GM18870 (cell line): ENCODE results near the gene NAA60.
"Not testable (repeated sequence)": the region's sequence is repeated elsewhere in the genome, so short reads cannot be mapped to it uniquely, and the experiment has no call there.

Source experiments
- ATAC-seq: cut with Tn5 transposase; IDR thresholded peaks from one replicate; pipeline ENCODE4 v1.9.1; 2021; ENCODE audit warnings: moderate library complexity; ENCODE audit not compliant: unreplicated experiment

NAA60 gene

DNA sequence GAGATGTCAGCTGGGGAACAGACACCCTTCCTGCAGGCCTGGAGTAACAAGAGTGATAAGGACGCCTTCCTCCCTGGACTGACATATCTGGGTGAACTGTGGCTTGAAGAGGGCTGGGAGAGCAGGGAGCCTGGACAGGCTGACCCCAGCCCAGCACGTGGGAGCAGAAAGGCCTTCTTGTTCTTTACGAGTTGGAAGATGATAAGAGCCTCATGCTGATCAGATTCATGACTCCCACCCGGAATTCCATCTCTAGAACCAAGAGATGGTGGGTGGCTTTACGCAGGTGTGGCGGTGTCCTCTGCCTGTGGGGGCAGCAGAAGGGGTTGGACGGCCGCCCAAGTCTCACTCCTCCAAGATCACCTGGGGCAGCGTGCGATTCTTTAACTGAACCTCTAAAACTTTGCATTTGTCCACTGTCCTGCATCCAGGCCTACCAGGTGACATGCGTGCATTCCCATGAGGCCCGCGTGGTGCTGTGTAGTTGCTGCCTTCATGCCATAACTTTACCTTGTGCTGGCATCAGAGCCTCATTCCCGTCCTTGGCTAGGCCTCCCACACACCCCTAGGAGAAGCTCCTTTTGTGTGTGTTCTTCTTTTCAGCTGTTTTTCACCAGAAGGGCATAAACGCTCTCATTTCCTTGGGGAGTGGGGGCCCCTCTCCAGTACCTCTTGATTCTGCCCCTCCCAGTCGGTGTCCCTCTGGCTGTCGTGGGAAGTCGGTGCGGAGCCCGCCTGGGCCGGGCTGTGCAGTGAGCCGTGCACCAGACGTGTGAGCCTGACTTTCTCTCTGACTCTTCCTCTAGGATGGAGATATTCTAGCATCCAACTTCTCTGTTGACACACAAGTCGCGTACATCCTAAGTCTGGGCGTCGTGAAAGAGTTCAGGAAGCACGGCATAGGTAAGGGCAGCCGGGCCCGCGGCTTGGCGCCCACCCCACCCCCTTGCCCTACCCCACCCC is 38.5 kb downstream of the NAA60 start:
- no peak for ATAC-seq

DNA sequence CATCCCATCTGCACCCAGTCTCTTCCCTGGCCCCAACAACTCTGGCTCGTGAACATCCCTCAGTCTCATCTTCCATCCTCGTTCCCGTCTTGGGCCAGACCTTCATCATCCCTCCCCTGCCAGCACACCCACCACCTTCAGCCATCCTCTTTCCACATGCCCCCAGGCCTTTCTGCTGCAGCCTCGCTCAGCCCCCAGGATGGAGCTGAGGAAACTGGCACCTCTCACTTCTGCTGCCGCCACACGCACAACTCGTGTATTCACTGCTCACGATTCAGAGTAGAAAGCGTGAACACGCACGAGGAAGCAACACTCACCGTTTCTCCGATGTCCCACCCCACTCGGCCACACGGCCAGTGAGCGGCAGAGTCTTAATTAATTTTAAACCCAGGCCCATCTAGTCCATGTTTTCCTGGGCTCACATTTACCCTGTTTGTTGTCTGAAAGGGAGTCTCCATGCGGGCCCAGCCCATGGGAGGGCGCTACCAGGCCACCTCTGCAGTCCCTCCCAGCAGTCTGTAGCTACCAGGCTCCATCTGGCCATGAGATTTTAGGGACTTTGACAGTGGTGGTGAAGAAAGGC is 39.3 kb downstream of the NAA60 start:
- ATAC-seq = no peak

DNA sequence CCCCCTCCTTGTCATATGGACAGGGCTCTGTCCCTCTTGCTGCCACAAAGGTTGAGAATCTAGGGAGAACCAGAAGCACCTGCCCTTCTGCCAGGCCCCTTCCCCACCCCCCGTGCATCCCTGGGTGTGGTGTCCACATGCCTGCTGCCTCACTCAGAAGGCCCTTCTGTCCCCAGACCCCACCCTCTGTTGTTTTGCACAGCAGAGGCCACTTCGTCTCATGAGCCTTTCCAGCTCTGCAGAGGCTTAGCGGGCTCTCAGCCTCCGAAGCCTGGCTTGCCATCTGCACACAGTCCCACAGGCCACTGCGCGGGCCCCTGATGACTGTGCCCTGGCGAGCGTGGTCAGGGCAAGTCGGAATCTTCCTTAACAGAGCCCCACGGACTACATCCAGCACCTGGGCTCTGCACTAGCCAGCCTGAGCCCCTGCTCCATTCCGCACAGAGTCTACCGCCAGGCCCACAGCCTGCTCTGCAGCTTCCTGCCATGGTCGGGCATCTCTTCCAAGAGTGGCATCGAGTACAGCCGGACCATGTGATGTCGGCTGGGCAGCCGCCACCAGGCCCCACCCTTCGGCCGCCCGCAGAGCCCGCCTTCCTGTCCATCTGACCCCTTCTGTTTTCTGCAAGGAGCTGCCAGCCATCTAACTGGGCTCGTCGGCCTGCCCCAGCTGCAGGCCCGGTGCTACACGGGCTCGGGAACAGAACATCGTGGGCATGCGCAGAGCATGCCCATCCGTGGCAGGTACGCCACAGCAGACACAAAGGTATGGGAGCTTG is 41.0 kb downstream of the NAA60 start:
- ATAC-seq = no peak

DNA sequence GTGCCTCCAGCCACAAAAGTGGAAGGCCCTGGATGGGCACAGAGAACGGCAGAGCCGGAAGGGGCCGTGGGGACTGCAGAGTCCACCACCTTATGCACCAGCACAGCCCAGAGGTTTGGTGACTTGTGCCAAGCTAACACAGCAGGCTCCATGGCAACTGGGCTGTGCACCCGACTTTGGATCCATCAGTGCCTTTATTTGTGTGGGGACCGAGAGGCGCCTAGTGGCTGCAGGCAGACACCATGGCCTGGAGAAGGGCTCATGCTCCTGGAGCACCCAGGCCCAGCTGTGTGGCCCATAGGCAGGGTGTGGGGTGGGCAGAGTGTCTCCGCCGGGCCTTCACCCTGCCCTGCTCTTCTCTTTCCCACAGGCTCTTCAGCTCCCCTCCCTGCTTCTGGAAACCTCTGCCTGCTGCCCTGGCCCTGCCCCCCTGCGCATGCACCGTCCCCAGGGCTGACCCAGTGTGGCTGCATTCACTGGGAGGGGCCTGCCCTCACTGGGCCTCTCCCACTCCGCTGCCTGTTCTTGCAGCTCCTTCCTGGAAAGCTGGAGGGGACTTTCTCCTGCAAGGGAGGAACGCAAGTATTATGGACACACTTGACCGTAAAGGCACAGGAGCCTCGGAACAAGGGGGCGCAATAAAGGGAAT is 41.7 kb downstream of the NAA60 start:
- no peak for ATAC-seq

DNA sequence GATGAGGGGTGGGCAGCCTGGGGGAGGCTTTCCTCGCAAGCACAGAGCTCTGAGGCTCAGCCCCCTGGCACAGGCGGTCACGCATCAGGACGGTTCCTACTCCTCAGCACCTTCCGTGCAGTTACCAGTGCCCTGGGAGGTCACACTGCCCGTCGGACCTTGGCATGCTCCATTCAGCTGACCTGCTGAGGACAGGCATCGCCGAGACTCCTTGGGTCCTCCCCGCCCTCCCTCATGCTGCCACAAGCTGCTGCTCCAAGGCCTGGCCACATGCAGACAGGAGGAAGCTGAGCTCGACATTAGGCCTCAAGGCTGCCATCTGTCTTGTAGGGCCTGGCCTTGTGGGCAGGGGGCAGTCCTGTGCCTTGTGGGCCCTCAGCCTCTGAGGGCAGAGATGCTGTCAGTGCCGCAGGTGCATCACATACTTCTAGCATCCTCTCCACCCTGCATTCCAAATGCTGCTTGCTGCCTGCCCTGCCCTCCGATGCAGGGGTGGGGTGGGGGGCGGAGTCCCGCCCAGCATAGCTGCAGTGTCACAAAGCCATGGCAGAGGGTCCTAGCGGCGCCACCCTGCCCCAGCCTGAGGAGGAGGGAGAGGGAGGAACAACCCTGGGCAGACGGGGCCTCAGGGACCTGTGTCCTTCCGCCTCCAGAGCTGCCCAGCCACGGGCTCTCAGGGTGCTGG is 42.5 kb downstream of the NAA60 start:
- ATAC-seq = no peak

DNA sequence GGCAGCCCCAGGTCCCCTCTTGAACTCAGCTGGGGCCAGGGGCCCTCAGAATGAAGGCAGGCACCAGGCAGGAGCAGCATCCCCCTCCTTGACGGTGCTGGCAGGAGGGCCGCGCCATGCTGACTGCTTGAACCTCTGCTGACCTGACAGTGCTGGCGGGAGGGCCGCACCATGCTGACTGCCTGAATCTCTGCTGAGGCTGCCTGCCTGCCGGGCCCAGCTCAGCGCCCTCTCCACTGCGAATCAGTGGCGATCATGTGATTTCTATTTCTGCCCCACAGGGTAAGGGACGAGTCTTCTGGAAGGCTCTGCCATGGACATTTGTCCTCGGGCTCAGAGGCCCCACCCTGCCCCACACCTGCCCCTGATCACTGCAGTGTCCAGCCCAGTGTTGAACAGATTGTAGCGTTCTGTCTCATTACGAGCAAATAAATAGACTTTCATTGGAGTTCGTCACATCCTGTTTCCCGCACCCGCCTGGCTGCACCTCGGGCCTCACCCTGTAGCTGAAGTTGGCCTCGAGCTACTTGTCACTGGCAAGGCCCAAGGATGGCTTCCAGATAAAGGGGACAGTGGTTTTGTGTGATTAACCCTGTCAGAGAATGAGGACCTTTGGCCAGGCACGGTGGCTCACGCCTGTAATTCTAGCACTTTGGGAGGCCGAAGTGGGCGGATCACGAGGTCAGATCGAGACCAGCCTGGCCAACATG is 43.2 kb downstream of the NAA60 start:
- no peak for ATAC-seq

DNA sequence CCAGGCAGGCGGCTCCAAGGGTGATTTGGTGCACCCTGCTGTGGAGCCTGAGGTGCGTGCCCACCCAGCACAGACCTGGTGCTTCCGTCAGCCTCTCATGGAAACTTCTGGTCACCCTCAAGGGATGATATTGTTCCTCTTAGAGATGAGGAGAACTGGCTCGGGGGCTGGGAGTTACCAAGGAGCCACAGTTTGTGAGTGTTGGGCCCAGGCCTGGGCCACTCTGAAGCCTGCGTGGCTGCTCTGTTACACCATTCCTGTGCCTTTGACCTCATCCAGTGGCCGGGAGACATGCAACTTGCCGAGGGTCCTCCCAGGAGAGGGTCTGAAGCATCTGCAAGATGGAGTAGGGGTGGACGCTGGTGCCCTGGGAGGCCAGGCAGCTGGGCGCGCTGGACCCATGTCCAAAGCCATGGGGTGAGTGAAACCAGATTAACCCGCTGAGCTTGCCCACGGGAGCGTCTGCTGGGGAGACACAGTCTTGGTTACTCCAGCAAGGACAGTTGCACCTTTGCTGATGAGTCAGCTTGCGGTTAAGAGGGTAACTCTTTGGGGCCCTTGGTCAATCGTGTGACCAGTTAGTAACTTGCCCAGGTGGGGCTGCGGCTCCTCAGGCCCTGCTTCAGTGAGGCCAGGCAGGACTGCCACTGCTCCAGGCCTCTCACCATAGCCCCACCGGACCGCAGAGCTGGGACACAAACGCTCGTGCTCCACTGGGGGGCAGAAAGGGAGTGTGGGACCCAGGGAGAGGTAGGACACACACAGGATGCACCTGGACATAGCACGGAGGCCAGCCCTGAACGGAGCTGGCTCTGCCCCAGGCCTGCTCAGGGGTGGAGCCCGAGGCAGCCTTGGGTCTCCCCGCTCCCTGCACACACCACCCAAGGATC is 44.3 kb downstream of the NAA60 start:
- ATAC-seq = no peak

DNA sequence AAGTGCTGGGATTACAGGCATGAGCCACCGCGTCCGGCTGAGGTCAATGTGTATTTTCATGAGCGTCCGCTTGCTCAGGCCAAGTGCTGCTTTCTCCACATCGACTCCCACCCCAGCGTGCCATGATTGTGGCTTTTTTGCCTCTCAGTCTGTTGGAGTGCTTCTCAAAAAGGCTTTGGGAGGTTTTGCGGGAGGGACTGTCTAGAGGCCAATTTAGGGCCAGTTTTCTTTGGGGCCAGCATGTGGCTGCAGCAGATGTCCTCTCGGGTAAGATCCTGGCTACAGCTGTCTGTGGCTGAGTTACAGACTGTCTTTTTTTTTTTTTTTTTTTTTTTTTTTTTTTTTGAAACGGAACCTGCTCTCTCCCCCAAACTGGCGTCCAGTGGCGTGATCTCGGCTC is 45.3 kb downstream of the NAA60 start:
- ATAC-seq = no peak

DNA sequence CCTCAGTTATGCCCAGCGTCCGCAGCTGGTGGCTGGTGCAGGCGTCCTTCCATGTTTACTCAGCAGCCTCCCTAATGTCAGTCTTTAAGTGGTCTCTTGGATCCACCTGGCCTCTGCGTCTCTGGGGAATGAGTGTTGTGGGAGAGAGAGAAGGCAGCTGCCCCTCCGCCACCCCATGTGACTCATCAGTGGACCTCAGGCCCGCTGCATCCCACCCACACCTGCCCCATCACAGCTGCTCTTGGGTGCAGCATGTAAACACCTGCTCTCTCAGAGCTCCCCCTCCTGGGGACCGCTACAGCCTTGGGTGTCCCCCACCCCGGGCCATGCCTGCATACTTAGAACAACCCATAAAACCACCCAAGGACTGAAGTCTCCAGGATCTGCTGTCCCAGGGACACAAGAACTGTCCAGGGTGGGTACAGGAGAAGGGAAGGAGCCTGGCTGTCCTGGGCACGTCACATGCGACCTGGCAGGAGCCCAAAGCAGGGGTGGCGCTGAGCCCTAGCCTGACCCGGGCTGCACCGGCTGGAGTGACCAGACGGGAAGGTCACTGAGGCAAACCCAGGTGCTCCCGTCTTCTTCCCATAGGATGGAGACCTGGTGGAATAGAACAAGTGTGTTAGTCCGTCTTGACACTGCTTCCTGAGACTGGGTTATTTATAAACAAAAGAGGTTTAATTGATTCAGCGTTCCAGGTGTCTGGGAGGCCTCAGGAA is 47.6 kb downstream of the NAA60 start:
- ATAC-seq = no peak

DNA sequence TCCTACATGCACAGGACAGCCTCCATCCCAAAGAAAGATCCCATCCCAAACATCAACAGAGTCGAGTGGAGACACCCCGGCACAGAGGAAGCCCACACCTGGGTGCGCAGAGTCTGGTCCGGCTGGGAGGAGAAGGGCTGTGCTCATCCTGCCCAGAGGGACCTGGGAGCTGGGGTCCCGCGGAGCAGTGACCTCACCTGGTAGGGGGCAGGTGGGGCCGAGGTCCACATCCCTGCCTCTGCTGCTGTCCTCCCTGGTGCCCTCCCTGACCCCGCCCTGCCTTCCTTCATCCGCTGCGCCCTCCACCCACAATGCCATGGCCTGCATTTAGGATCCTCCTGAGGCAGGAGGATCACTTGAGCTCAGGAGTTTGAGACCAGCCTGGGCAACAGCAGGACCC is 48.9 kb downstream of the NAA60 start:
- no peak for ATAC-seq

DNA sequence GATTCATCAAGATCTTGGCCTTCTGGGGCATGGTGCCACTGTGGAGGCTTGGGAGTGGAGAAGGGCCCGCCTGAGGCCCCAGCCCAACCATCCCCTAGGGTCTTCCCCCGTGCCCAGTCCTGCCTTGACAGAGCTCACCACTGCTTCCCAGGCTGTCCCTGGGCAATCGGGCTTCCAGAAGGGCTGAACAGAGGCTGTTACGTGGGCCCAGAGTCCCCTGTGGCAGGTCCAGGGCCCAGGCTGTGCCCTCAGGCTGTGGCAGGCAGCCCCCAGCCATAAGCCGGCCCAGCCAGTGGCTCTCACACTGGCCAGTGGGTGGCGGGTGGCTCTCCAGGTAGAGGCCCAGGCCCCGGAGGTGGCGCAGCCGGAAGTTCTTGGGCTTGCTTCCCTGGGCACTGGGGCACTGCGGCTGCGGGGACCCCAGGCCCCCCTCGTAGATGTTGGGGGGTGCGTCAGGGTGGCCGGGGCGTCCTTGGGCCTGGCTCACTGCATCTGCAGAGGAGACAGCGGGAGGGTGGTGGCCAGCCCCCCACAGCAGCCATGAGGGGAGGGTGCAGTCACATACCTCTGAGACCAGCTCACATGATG is 51.0 kb downstream of the NAA60 start:
- ATAC-seq = no peak

DNA sequence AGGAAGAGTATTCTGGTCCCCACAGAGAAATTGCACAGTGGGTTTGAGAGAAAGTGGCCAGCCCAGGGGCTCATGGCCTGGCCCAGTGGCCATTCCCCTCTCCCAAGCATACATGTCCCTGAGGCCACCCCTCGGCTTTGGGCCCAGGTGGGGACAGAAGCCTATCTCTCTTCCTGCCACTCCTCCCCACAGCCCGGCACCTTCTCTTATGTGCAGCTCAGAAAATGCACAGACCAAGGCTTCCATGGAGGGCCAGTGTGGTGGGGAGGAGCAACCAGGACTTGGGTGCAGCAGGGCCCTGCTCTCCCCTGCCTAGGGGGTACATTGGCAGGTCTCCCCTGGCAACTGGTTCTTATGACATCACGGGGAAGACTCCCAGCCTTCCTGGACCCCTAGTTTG is 51.7 kb downstream of the NAA60 start, which contains the start of gene C16orf90:
TSS of gene C16orf90 (minus strand) at position 314 of the 400 bp plus-strand sequence. CDS start at position 246, 68 bp downstream.
- no peak for ATAC-seq

DNA sequence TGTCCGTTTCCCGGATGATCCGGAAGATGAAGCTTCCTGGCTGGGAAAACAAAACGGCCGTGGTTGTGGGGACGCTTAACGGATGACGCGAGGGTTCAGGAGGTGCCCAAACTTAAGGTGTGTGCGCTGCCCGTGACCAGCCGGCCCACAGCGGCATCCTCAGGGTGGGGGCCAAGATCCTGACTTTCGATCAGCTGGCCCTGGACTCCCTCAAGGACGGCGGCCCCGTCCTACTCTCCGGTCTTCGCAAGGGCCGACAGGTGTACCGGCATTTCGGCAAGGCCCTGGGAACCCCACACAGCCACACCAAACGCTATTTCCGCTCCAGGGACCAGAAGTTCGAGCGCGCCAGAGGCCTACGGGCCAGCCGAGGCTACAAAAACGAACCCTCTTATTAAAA is 52.9 kb downstream of the NAA60 start:
- ATAC-seq = no peak

DNA sequence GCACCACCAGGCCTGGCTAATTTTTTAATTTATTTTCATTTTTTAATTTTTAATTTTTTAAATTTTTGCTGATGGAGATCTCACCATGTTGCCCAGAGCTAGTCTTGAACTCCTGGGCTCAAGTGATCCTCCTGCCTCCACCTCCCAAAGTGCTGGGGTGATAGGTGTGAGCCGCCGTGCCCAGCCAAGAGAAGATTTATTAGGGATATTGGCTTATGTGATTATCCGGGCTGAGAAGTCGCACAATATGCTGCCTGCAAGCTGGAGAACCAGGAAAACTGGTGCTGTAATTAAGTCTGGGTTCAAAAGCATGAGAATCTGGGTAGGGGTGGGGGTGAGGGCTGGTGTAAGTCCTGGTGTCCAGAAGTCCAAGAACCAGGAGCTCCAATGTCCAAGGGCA is 54.3 kb downstream of the NAA60 start:
- no peak for ATAC-seq

DNA sequence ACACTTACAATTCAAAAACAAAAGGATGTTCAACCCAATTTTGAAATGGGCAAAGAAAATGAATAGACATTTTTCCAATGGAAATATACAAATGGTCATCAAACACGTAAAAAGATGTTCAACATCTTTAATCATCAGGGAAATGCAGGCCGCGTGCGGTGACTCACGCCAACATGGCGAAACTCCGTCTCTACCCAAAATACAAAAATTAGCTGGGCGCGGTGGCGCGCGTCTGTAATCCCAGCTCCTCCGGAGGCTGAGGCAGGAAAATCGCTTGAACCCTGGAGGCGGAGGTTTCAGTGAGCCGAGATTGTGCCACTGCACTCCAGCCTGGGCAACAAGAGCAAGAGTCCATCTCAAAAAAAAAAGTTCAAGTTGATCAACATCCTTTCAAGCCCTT is 55.5 kb downstream of the NAA60 start:
- ATAC-seq = no peak

DNA sequence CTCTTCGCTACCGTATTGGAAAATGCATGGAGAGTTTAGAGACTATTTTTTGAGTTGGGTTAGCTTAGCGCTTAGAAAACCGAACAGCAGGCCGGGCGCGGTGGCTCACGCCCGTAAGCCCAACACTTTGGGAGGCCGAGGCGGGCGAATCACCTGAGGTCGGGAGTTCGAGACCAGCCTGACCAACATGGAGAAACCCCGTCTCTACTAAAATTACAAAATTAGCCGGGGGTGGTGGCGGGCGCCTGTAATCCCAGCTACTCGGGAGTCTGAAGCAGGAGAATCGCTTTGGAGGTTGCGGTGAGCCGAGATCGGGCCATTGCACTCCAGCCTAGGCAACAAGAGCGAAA is 57.9 kb downstream of the NAA60 start:
- ATAC-seq = not testable (repeated sequence)

DNA sequence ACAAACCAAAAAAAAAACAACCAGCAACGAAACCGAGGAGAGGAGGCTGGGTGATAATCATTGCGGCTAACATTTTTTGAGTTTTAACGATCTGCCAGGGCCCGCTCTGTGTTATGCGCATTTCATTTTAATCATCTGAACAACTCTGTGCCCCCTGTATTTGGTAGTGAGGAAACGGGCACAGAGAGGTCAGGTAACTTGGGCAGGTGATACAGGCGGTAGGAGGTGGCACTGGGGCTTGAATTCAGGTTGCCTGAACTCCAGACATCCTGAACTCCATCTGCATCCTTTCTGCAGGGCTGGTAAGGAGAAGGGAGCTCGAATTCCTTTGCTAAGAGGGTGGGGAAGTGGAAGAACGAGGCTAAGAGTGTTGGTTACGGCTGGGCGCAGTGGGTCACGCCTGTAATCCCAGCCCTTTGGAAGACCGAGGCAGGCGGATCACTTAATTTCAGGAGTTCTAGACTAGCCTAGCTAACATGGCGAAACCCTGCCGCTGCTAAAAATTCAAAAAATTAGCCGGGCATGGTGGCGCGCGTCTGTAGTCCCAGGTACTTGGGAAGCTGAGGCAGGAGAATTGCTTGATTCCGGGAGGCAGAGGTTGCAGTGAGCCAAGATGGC is 58.4 kb downstream of the NAA60 start:
- no peak for ATAC-seq

DNA sequence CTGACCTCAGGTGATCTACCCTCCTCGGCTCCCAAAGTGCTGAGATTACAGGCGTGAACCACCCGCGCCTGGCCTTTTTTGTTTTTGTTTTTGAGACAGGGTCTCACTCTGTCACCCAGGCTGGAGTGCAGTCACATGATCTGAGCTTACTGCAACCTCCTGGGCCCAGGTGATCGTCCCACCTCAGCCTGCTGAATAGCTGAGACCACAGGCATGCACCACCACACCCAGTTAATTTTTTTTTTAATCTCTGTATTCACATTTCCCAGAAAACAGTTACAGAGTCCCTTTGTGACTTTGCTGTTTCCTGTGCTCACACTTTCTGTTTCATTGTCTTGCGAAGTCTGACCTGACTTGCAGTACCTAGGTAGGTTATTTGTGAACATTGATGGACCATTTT is 60.0 kb downstream of the NAA60 start:
- no peak for ATAC-seq
